ENCODE results near the gene MAGI1. TPM values are rescaled to one million over a fixed set of nuclear protein-coding genes. Genes with fewer than 3 reads are reported as not detected.

Gene MAGI1
- total and polyA plus RNA-seq, 7 donors, result 10.2 to 54.0 (median 29.8) TPM

DNA sequence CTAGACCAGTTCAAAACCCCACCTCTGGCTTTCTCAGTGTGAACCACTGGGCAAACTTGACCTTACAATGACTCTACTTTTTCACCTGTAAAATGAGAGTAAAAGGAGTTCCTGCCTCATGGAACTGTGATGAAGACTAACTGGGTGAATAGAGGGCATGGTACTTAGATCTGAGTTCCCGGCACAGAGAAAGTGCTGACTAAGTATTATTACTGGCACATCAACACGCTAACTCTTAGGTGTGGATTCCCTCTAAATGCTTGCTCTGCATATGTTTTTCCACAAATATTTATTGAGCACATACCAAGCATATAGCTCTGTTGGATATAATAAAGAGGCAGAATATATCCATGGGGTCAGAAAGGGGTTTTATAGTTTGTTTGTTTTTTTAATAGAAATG is 437.8 kb downstream of the MAGI1 start:
- Histone ChIP-seq H3K27me3 (no peaks in the 10 kb centered on the region), H3K4me1 (peaks cover 0 to 25% (median 16%) of the 10 kb centered on the region in 4 donors), H3K4me3 (no peak overlapping the region), H3K36me3 (no peaks in the 10 kb centered on the region), H3K9me3 (no peaks in the 10 kb centered on the region), H3K27ac (no peak overlapping the region)
- DNase-seq, result no peak
- TF ChIP-seq POLR2A (IDR thresholded peaks at IDR 0.05) (no peak), POLR2AphosphoS5 (IDR thresholded peaks at IDR 0.05) (no peak), EP300 (IDR thresholded peaks at IDR 0.05) (no peak), CTCF (IDR thresholded peaks at IDR 0.05) (no peak)
- 93% methylated on average over 2 of the region's 2 CpGs for WGBS, 2 donors
- intact Hi-C loops (cut with DNase I), result no loop called here

DNA sequence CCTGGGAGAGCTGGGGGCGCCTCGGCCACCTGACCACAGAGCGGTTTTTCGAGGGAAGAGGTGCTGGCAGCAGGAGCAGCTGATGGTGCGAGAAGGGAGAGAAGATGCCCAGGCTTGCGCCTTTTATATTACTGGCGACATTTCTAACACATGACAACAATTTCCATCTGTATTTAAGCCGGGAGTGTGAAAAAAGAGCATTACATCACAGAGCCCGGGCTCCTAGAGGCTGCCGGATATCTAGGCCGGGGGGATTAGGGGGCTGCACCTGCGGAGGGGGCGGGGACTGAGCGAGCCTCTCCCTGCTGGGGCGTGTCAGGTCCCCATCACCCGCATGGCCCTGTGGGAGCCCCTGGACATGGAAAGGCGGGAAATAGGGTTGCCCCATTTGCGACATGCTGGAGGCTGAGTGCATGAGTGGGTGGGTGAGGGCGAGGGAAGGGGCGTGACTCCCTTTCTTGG is 440.7 kb downstream of the MAGI1 start:
- intact Hi-C loops (cut with DNase I), result no loop called here
- WGBS, 2 donors, result 23 to 73% methylated on average over 20 of the region's 20 CpGs
- H3K9me3 ChIP-seq, result no peaks in the 10 kb centered on the region
- no peaks in the 10 kb centered on the region for H3K27me3 ChIP-seq
- no peaks in the 10 kb centered on the region for H3K36me3 ChIP-seq
- H3K27ac ChIP-seq, result no peak overlapping the region
- no peak for DNase-seq
- no peak for TF ChIP-seq EP300 (IDR thresholded peaks at IDR 0.05)
- no peak for TF ChIP-seq CTCF (IDR thresholded peaks at IDR 0.05)
- TF ChIP-seq POLR2A (IDR thresholded peaks at IDR 0.05), result no peak
- no peak for TF ChIP-seq POLR2AphosphoS5 (IDR thresholded peaks at IDR 0.05)
- H3K4me1 ChIP-seq, result peaks cover 0 to 19% (median 16%) of the 10 kb centered on the region in 4 donors
- peak overlapping the region in 3 of 4 donors; percentile 36 to 42 (median 38) for H3K4me3 ChIP-seq

DNA sequence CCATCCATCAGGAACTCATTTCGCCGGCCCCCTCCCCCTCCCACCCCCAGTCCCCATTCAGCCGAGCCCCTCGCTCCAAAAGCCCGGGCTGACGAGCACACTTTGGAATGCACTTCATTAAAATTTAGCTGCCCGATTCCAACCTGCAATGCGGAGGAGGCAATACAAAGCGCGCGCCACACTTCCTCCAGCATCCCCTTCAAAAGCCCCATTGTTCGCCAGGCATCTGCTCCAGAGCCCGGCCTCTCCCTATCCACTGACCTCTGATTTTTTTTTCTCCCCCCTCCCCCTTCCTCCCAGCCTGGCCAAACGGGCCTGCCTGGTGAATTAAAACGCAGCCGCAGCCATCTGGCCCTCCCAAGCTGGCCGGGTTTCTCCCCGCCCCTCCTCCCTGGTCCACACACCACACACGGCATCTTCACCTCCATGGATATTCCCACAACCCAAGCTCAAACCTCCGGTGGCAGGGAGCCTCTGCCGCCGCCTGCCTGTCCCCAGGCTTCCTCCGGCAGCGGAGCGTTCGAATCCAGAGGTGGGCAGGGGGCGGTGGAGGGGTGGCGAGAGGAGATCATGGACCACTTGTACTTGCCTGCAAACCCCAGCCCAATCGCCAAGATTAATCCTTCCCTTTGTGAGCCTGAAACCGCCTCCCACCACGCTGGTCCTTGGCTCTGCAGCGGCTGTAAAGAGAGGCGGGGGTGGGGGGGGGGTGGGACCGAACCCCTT is 441.3 kb downstream of the MAGI1 start:
- Histone ChIP-seq H3K36me3 (no peaks in the 10 kb centered on the region), H3K4me1 (peaks cover 0 to 19% (median 16%) of the 10 kb centered on the region in 4 donors), H3K9me3 (no peaks in the 10 kb centered on the region), H3K27me3 (no peaks in the 10 kb centered on the region), H3K4me3 (peak overlapping the region in 3 of 4 donors; percentile 36 to 42 (median 38)), H3K27ac (peak overlapping the region in 2 of 4 donors; percentile 20 to 37)
- DNase-seq, result peak; percentile 63
- intact Hi-C loops (cut with DNase I), result no loop called here
- 7 to 21% methylated on average over 34 of the region's 34 CpGs for WGBS, 2 donors
- TF ChIP-seq POLR2AphosphoS5 (IDR thresholded peaks at IDR 0.05) (peak in 1 of 4 donors; percentile 10), POLR2A (IDR thresholded peaks at IDR 0.05) (no peak), CTCF (IDR thresholded peaks at IDR 0.05) (no peak), EP300 (IDR thresholded peaks at IDR 0.05) (no peak)

GRCh38 chr3:65596571-65597225 is 442.0 kb downstream of the MAGI1 start:
- TF ChIP-seq POLR2A (IDR thresholded peaks at IDR 0.05), result no peak
- no peak for TF ChIP-seq EP300 (IDR thresholded peaks at IDR 0.05)
- no peak for TF ChIP-seq POLR2AphosphoS5 (IDR thresholded peaks at IDR 0.05)
- no peak for TF ChIP-seq CTCF (IDR thresholded peaks at IDR 0.05)
- Histone ChIP-seq H3K27ac (peak overlapping the region in 2 of 4 donors; percentile 20 to 37), H3K36me3 (no peaks in the 10 kb centered on the region), H3K27me3 (no peaks in the 10 kb centered on the region), H3K9me3 (no peaks in the 10 kb centered on the region), H3K4me3 (peak overlapping the region in 3 of 4 donors; percentile 36 to 42 (median 38)), H3K4me1 (peaks cover 0 to 19% (median 16%) of the 10 kb centered on the region in 4 donors)
- WGBS, 2 donors, result 16 to 24% methylated on average over 13 of the region's 13 CpGs
- no peak for DNase-seq
- intact Hi-C loops (cut with DNase I), result no loop called here
